ENCODE data around the gene NRIP1.

DNA sequence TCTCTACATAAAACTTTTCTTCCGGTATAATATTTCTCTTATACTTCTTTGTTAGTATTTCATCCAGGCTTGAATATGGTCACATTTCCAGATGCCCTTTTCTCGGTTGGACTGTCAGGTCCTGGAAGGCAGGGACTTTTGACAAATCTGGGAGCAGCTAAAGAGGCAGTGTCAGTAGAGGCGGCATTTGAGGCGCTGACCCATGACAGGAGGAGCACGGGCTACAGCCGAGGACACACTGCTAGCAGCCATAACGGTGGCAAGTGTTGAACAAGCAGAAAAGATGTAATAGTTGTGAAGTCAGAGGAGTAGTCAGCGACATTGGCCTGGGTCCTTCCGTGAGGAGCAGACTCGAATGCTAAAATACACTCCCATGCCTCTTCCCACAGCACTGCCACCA is 14.5 kb upstream of the NRIP1 start:
- no peak for TF ChIP-seq EZH2 (conservative IDR thresholded peaks at IDR 0.05; ENCODE audit: low read depth, low read length)
- no peak for TF ChIP-seq SNRNP70 (IDR thresholded peaks at IDR 0.05; ENCODE audit: low read depth, low read length)
- TF ChIP-seq FOXO1 (CRISPR knock-in tag; IDR thresholded peaks at IDR 0.05) = no peak
- TF ChIP-seq MAZ (IDR thresholded peaks at IDR 0.05; ENCODE audit: borderline replicate concordance, low read depth, low read length) = no peak
- TF ChIP-seq MAZ (CRISPR knock-in tag; IDR thresholded peaks at IDR 0.05; ENCODE audit: low read depth) = no peak
- no peak for TF ChIP-seq RELA (CRISPR knock-in tag; IDR thresholded peaks at IDR 0.05)
- TF ChIP-seq HOXA9 (CRISPR knock-in tag; IDR thresholded peaks at IDR 0.05; ENCODE audit: borderline replicate concordance) = no peak
- no peak for TF ChIP-seq ZNF7 (CRISPR knock-in tag; IDR thresholded peaks at IDR 0.05)
- no peak for TF ChIP-seq ASH2L (IDR thresholded peaks at IDR 0.05; ENCODE audit: insufficient read length, low read depth, low read length)
- TF ChIP-seq, protein P1, sequence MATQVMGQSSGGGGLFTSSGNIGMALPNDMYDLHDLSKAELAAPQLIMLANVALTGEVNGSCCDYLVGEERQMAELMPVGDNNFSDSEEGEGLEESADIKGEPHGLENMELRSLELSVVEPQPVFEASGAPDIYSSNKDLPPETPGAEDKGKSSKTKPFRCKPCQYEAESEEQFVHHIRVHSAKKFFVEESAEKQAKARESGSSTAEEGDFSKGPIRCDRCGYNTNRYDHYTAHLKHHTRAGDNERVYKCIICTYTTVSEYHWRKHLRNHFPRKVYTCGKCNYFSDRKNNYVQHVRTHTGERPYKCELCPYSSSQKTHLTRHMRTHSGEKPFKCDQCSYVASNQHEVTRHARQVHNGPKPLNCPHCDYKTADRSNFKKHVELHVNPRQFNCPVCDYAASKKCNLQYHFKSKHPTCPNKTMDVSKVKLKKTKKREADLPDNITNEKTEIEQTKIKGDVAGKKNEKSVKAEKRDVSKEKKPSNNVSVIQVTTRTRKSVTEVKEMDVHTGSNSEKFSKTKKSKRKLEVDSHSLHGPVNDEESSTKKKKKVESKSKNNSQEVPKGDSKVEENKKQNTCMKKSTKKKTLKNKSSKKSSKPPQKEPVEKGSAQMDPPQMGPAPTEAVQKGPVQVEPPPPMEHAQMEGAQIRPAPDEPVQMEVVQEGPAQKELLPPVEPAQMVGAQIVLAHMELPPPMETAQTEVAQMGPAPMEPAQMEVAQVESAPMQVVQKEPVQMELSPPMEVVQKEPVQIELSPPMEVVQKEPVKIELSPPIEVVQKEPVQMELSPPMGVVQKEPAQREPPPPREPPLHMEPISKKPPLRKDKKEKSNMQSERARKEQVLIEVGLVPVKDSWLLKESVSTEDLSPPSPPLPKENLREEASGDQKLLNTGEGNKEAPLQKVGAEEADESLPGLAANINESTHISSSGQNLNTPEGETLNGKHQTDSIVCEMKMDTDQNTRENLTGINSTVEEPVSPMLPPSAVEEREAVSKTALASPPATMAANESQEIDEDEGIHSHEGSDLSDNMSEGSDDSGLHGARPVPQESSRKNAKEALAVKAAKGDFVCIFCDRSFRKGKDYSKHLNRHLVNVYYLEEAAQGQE (IDR thresholded peaks at IDR 0.05; ENCODE audit: borderline replicate concordance in 1 of 2, low read depth in 1 of 2, low read length in 2 of 2) = no peak
- TF ChIP-seq ZNF484 (CRISPR knock-in tag; IDR thresholded peaks at IDR 0.05; ENCODE audit: borderline replicate concordance, low read depth) = no peak
- TF ChIP-seq PHF8 (CRISPR knock-in tag; IDR thresholded peaks at IDR 0.05) = no peak
- no peak for TF ChIP-seq ZNF766 (CRISPR knock-in tag; IDR thresholded peaks at IDR 0.05; ENCODE audit: borderline replicate concordance)
- TF ChIP-seq POLR2A (IDR thresholded peaks at IDR 0.05; ENCODE audit: insufficient read depth in 1 of 2, low read depth in 2 of 2, low read length in 2 of 2) = no peak
- TF ChIP-seq, protein P2, sequence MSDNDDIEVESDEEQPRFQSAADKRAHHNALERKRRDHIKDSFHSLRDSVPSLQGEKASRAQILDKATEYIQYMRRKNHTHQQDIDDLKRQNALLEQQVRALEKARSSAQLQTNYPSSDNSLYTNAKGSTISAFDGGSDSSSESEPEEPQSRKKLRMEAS (IDR thresholded peaks at IDR 0.05) = no peak

Data from HepG2 (cell line).